Smooth muscle cell (in vitro differentiated cells): ENCODE measurements around the gene DLX2. TPM values are rescaled to one million over a fixed set of nuclear protein-coding genes. Genes with fewer than 3 reads are reported as not detected.

Experiments
- DNase-seq: peaks from one replicate; lab custom pipeline; 2025; ENCODE audit not compliant: unreplicated experiment; lab: John Stamatoyannopoulos, UW
- H2AFZ ChIP-seq: fragments of 200-600 bp; sonication (generic); 2 replicates; pipeline ENCODE4 v1.6.0; 2016; ENCODE audit warnings: antibody characterized with exemption, low read depth, mild to moderate bottlenecking
- H3F3A ChIP-seq: fragments of 200-600 bp; sonication (generic); 2 replicates; pipeline ENCODE4 v1.6.0; 2017; ENCODE audit warnings: antibody characterized with exemption, low read depth
- H3K27ac ChIP-seq: fragments of 200-600 bp; sonication (generic); 2 replicates; pipeline ENCODE4 v1.5.1; 2016; ENCODE audit warnings: low read depth, mild to moderate bottlenecking
- H3K27me3 ChIP-seq: fragments of 200-600 bp; sonication (generic); 2 replicates; pipeline ENCODE4 v1.6.1; 2016; ENCODE audit warnings: low read depth, mild to moderate bottlenecking
- H3K36me3 ChIP-seq: fragments of 200-600 bp; sonication (generic); 2 replicates; pipeline ENCODE4 v1.5.1; 2016; ENCODE audit warnings: low read depth
- H3K4me1 ChIP-seq: fragments of 200-600 bp; sonication (generic); 2 replicates; pipeline ENCODE4 v1.5.1; 2016; ENCODE audit warnings: low read depth
- H3K4me2 ChIP-seq: fragments of 200-600 bp; sonication (generic); 2 replicates; pipeline ENCODE4 v1.6.0; 2016; ENCODE audit warnings: mild to moderate bottlenecking
- H3K4me3 ChIP-seq: fragments of 200-600 bp; sonication (generic); 2 replicates; pipeline ENCODE4 v1.5.1; 2016; ENCODE audit warnings: mild to moderate bottlenecking
- H3K79me2 ChIP-seq: fragments of 200-600 bp; sonication (generic); 2 replicates; pipeline ENCODE4 v1.6.0; 2016; ENCODE audit warnings: low read depth, mild to moderate bottlenecking
- H3K9ac ChIP-seq: fragments of 200-600 bp; sonication (generic); 2 replicates; pipeline ENCODE4 v1.6.0; 2016; ENCODE audit warnings: low read depth
- H3K9me3 ChIP-seq: fragments of 200-600 bp; sonication (generic); replicated peaks from 2 replicates; pipeline ENCODE4 v1.5.1; 2016; ENCODE audit warnings: low read depth
- H4K20me1 ChIP-seq: fragments of 200-600 bp; sonication (generic); 2 replicates; pipeline ENCODE4 v1.6.0; 2016; ENCODE audit warnings: low read depth
- CTCF ChIP-seq: fragments of 200-600 bp; sonication (generic); IDR thresholded peaks from 2 replicates; pipeline ENCODE4 v1.5.1; 2017; ENCODE audit warnings: borderline replicate concordance, mild to moderate bottlenecking, antibody characterized with exemption; ENCODE audit not compliant: insufficient read depth, poor library complexity, severe bottlenecking
- WGBS: methylation state at CpG from one replicate; pipeline ENCODE4 v1.1.7; 2016; ENCODE audit warnings: low lambda C conversion rate; 5-methylcytosine and 5-hydroxymethylcytosine counted together
- polyA plus RNA-seq: library from polyadenylated mRNA; unstranded; fragments of >200 nt; fragmentation: Nextera tagmentation; extraction: Ambion mirVana; gene quantifications from 2 replicates; pipeline ENCODE4 v1.2.1, GENCODE V29; 2016
- total RNA-seq: library from RNA; depleted of rRNA; stranded (reverse); fragments of >200 nt; gene quantifications from 2 replicates; pipeline ENCODE4 v1.2.3, GENCODE V29; 2014

The DLX2 gene
- total and polyA plus RNA-seq, 2 experiments from 2014 or later, result 1.9 TPM

GRCh38 chr2:172074254-172074653 is 28.4 kb downstream of the DLX2 start:
- 100% methylated on average over 1 of the region's 1 CpG for whole genome bisulfite sequencing
- Histone ChIP-seq H3K27me3 (peaks cover 48% of the 10 kb centered on the region), H2AFZ (no peak overlapping the region), H3K27ac (no peak overlapping the region), H3F3A (no peaks in the 10 kb centered on the region), H3K9ac (no peak overlapping the region), H3K79me2 (no peaks in the 10 kb centered on the region), H4K20me1 (no peaks in the 10 kb centered on the region), H3K4me1 (no peaks in the 10 kb centered on the region), H3K9me3 (no peaks in the 10 kb centered on the region), H3K4me2 (no peak overlapping the region), H3K4me3 (no peak overlapping the region), H3K36me3 (no peaks in the 10 kb centered on the region)
- no peak for TF ChIP-seq CTCF
- DNase-seq, result no peak

GRCh38 chr2:172073518-172073917 is 29.2 kb downstream of the DLX2 start:
- TF ChIP-seq CTCF, result no peak
- no peaks in the 10 kb centered on the region for H3K79me2 ChIP-seq
- H3K4me1 ChIP-seq, result no peaks in the 10 kb centered on the region
- H3K27me3 ChIP-seq, result peaks cover 41% of the 10 kb centered on the region
- H2AFZ ChIP-seq, result no peak overlapping the region
- no peak overlapping the region for H3K4me3 ChIP-seq
- no peak overlapping the region for H3K27ac ChIP-seq
- H3K9me3 ChIP-seq, result no peaks in the 10 kb centered on the region
- H3K36me3 ChIP-seq, result no peaks in the 10 kb centered on the region
- no peaks in the 10 kb centered on the region for H4K20me1 ChIP-seq
- H3K9ac ChIP-seq, result no peak overlapping the region
- H3K4me2 ChIP-seq, result no peak overlapping the region
- no peaks in the 10 kb centered on the region for H3F3A ChIP-seq
- WGBS, result 94% methylated on average over 4 of the region's 4 CpGs
- DNase-seq, result no peak

GRCh38 chr2:172072706-172073105 is 30.0 kb downstream of the DLX2 start:
- H3K27me3 ChIP-seq, result peaks cover 33% of the 10 kb centered on the region
- H3K4me1 ChIP-seq, result no peaks in the 10 kb centered on the region
- H3K4me3 ChIP-seq, result no peak overlapping the region
- H2AFZ ChIP-seq, result no peak overlapping the region
- no peaks in the 10 kb centered on the region for H3K9me3 ChIP-seq
- H4K20me1 ChIP-seq, result no peaks in the 10 kb centered on the region
- no peak for TF ChIP-seq CTCF
- no peaks in the 10 kb centered on the region for H3F3A ChIP-seq
- no peaks in the 10 kb centered on the region for H3K79me2 ChIP-seq
- H3K4me2 ChIP-seq, result no peak overlapping the region
- H3K9ac ChIP-seq, result no peak overlapping the region
- no peak overlapping the region for H3K27ac ChIP-seq
- WGBS, result 96% methylated on average over 2 of the region's 2 CpGs
- no peak for DNase-seq
- H3K36me3 ChIP-seq, result no peaks in the 10 kb centered on the region

GRCh38 chr2:172072303-172072702 is 30.4 kb downstream of the DLX2 start:
- WGBS, result 74% methylated on average over 3 of the region's 3 CpGs

More at GRCh38 chr2:172072303-172072702, 30.4 kb downstream of the DLX2 start:
- no peaks in the 10 kb centered on the region for H3K4me1 ChIP-seq
- H3K27me3 ChIP-seq, result peaks cover 29% of the 10 kb centered on the region
- no peak overlapping the region for H2AFZ ChIP-seq
- H3K9ac ChIP-seq, result no peak overlapping the region
- no peaks in the 10 kb centered on the region for H4K20me1 ChIP-seq
- no peak overlapping the region for H3K4me3 ChIP-seq
- TF ChIP-seq CTCF, result no peak
- H3K36me3 ChIP-seq, result no peaks in the 10 kb centered on the region
- no peak for DNase-seq
- H3F3A ChIP-seq, result no peaks in the 10 kb centered on the region
- no peak overlapping the region for H3K4me2 ChIP-seq
- no peaks in the 10 kb centered on the region for H3K9me3 ChIP-seq
- H3K79me2 ChIP-seq, result no peaks in the 10 kb centered on the region
- no peak overlapping the region for H3K27ac ChIP-seq
